Heart left ventricle (tissue), 13 donors: ENCODE data around the gene CYB5RL.

Experiments used
- POLR2A ChIP-seq, 2 donors: fragments of 450-650 bp; IDR thresholded peaks; one replicate each; pipeline ENCODE4 v1.6.1; 2017; ENCODE audit warnings: antibody characterized with exemption in 2 of 2, mild to moderate bottlenecking in 2 of 2, moderate library complexity in 2 of 2
- TF ChIP-seq, protein P1 (sequence below), 12 donors: fragments of 200-600 bp; sonication (generic) in 4 of 12; IDR thresholded peaks; one replicate each; pipeline versions ENCODE4 v1.5.0 to v1.8.0; 2018 to 2022; ENCODE audit warnings: antibody characterized with exemption in 12 of 12, mild to moderate bottlenecking in 5 of 12
- donor health status: ischemic (EF 13 %, LVEDD 7.1; RV severe dilation, severe dysfunction).
- donor health status: DM: no; HTN: yes; CAD: no.
- donor health status: DM: no; HTN: no; CAD: no.
- donor health status: ischemic (EF 25% LVEDD 6.9; RV normal size, moderate dysfunction).
- donor health status: ischemic (EF 25% LVEDD 5.7; RV mildly dilated, moderate dysfunction).
- donor health status: ischemic (EF 35%, LVEDD 5.7; RV mildly dilated, moderate dysfunction).
- donor health status: nonischemic (EF 11% LVEDD 7.7; RV severe dilation, severe dysfunction).
- donor health status: DM: yes; HTN: yes; CAD: no.
- donor health status: PGD.
- donor health status: ischemic (EF 29% LVEDD 5.4; RV normal size, mild dysfunction).
- donor health status: nonischemic (EF 23%, LVEDD 6.1; RV moderate dilation, normal function).

DNA sequence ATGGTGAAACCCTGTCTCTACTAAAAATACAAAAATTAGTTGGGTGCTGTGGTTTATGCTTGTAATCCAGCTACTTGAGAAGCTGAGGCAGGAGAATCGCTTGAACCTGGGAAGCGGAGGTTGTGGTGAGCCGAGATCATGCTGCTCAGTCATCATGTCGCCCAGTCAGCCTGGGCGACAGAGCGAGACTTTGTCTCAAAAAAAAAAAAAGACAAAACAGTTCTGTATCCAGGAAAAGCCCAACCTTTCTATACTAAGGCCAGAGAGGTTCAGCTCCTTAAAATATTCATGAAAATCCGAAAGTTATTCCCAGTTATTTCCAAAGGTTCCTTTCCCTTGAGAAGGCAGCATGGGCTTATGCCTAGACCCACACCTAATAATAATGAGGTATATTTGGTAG lies 4.4 kb upstream of the CYB5RL start:
- TF ChIP-seq, protein P1, sequence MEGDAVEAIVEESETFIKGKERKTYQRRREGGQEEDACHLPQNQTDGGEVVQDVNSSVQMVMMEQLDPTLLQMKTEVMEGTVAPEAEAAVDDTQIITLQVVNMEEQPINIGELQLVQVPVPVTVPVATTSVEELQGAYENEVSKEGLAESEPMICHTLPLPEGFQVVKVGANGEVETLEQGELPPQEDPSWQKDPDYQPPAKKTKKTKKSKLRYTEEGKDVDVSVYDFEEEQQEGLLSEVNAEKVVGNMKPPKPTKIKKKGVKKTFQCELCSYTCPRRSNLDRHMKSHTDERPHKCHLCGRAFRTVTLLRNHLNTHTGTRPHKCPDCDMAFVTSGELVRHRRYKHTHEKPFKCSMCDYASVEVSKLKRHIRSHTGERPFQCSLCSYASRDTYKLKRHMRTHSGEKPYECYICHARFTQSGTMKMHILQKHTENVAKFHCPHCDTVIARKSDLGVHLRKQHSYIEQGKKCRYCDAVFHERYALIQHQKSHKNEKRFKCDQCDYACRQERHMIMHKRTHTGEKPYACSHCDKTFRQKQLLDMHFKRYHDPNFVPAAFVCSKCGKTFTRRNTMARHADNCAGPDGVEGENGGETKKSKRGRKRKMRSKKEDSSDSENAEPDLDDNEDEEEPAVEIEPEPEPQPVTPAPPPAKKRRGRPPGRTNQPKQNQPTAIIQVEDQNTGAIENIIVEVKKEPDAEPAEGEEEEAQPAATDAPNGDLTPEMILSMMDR (IDR thresholded peaks at IDR 0.05) = no peak
- no peak for TF ChIP-seq POLR2A (IDR thresholded peaks at IDR 0.05)
